GM21529 (cell line): ENCODE measurements around the gene BLACAT1.
"Not testable (repeated sequence)": the region's sequence is repeated elsewhere in the genome, so short reads cannot be mapped to it uniquely, and the experiment has no call there.

ENCODE experiments used
- ATAC-seq: cut with Tn5 transposase; IDR thresholded peaks from one replicate; pipeline ENCODE4 v1.9.1; 2021; ENCODE audit not compliant: unreplicated experiment

The BLACAT1 gene

GRCh38 chr1:205442051-205442725 lies 13.7 kb downstream of the BLACAT1 start:
- no peak for ATAC-seq

GRCh38 chr1:205441716-205442050 lies 14.2 kb downstream of the BLACAT1 start:
- ATAC-seq = no peak

- no peak for ATAC-seq
These were observed 14.6 kb downstream of the BLACAT1 start for GRCh38 chr1:205441318-205441633.

GRCh38 chr1:205440476-205441317 lies 15.1 kb downstream of the BLACAT1 start:
- ATAC-seq = peak; percentile 85

GRCh38 chr1:205440121-205440475 lies 15.7 kb downstream of the BLACAT1 start:
- ATAC-seq = no peak

- ATAC-seq = no peak
These were observed 17.4 kb downstream of the BLACAT1 start for GRCh38 chr1:205438213-205439158.

- no peak for ATAC-seq
These were observed 18.3 kb downstream of the BLACAT1 start for GRCh38 chr1:205437570-205437969.

- no peak for ATAC-seq
These were observed 19.0 kb downstream of the BLACAT1 start for GRCh38 chr1:205436776-205437410.

- no peak for ATAC-seq
These were observed 20.0 kb downstream of the BLACAT1 start for GRCh38 chr1:205435578-205436573.

- ATAC-seq = no peak
These were observed 21.1 kb downstream of the BLACAT1 start for GRCh38 chr1:205434738-205435137.

- ATAC-seq = not testable (repeated sequence)
These were observed 23.2 kb downstream of the BLACAT1 start for GRCh38 chr1:205432692-205433091.

- no peak for ATAC-seq
These were observed 23.7 kb downstream of the BLACAT1 start for GRCh38 chr1:205432116-205432515.

- no peak for ATAC-seq
These were observed 25.0 kb downstream of the BLACAT1 start for GRCh38 chr1:205430696-205431305.

- no peak for ATAC-seq
These were observed 25.8 kb downstream of the BLACAT1 start for GRCh38 chr1:205429762-205430695.

- ATAC-seq = no peak
These were observed 30.8 kb downstream of the BLACAT1 start for GRCh38 chr1:205424901-205425600.

- ATAC-seq = no peak
These were observed 31.9 kb downstream of the BLACAT1 start for GRCh38 chr1:205423814-205424399.

- no peak for ATAC-seq
These were observed 32.7 kb downstream of the BLACAT1 start for GRCh38 chr1:205422993-205423642.
